22Rv1 (cell line): ENCODE measurements around the gene CETN3.

Source experiments
- CTCF ChIP-seq: fragments of 450-650 bp; IDR thresholded peaks from 2 replicates; pipeline ENCODE4 v1.5.1; 2017; ENCODE audit warnings: mild to moderate bottlenecking
- ZFX ChIP-seq: fragments of 450-650 bp; IDR thresholded peaks from 2 replicates; pipeline ENCODE4 v1.6.1; 2017; ENCODE audit warnings: antibody characterized with exemption, borderline replicate concordance

DNA sequence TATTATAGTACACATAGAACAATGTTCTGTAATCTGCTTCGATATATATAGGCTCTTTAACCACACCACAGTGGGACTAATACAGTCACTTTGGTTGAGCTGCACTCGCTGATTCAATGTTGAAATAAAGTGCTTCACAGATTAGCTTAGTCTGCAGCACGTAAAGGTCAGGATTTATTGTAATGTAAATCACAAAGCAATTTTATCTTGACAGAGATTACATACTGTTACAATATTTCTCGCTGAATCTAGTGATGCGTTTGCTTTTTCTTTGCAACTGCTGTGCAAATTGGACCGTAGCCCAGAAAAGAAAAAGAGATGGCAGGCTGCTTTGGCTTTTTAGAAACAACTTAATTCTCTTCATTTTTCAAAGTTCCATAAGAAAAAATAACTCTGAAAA lies 52.9 kb downstream of the CETN3 start:
- no peak for TF ChIP-seq CTCF
- no peak for TF ChIP-seq ZFX
